Measurements from ENCODE around the gene B4GALT1.
"Not testable (repeated sequence)": the region's sequence is repeated elsewhere in the genome, so short reads cannot be mapped to it uniquely, and the experiment has no call there.

B4GALT1 gene

DNA sequence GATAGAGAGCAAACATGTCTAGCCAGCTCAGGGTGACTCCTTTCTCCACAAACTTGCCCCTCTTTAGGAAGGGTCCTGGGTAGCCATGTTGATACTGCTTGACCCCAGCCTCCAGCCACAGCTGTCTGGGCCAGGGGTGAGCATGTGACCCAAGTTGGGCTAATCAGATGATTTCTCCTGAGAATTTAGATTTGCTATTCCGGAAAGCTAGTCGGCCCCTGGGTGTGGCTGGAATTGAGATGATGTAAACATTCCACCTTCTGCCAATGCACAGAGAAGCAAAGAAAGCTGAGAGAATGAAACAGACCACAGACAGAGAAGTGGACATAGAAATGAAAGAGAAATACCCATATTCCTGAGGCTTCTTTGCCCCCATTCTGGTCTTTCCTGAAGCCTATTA is 17.8 kb upstream of the B4GALT1 start:
- DNase-seq, result no peak

DNA sequence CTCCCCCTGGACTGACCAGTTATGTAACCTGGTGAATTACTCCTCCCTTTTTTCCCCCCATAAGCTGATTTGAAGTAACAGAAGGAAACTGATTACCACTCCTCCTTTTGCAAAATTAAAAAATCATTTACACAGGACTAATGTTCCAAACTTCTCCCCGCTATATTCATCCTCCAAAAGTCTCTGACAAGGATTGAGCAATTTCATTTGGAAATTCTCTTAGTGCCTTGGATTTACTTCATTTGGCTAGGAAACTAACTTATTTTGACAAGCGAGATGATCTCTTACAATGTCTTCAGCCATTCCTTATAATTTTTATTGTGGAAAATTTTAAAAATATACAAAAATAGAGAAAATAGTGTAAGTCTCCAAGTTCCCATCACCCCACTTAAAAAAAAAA is 15.4 kb upstream of the B4GALT1 start:
- DNase-seq, result no peak

DNA sequence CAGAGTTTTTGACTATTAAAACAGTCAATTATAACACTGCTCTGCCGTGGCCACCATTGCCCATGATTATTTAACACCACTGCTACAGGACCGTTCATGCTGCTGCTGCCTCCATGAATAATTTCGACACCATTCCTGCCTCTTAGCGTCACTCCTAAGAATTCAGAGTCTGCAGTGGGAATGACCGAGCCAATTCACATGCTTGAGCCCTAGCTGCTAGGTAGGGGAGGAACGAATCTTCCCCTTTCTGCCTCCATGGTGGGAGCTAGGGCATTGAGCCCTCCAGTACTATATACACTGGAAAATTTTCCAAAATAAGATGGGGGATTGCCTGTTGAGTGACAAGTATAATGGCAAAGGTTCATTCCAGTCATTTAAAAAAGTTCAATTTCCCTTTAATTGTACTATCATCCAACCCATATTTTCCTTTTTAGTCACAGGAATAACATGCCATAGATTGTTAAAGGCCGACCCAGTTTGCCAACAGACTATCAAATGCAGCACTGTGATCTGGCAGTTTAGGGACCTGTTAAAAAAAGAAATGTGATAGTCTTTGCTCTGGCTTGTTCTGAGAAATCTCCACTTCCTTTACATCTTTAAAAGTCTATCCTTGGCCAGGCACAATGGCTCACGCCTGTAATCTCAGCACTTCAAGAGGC is 13.5 kb upstream of the B4GALT1 start:
- DNase-seq, result no peak

DNA sequence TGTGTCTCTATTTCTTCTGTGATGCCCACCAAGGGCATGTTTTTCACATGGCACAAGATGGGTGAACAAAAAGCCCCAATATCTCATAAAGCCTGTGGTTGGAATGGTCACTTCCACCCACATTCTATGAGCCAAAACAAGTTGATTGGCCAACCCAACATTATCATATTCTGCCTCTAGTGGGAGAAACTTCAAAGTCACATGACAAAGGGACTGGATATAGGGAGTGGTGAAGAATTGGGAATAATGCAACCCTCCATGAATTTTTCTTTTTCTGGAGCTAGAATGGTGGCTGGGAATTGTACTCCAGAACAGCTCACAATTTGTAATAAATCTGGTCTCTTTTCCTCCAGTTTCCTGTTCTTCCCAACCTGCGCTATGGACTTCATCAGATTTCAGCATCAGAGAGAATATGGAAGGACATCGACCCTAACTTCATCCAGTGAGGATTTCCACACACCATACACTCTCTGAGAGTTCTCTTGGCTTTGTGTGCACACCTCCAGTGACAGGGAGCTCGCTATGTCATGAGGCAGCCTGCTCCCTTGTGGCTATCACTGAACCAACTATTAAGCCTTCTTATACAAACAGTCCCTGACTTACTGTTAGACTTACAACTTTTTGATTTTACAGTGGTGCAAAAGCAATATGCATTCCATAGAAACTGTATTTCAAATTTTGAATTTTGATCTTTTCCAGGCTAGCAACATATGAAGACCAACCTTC is 12.0 kb upstream of the B4GALT1 start:
- no peak for DNase-seq

DNA sequence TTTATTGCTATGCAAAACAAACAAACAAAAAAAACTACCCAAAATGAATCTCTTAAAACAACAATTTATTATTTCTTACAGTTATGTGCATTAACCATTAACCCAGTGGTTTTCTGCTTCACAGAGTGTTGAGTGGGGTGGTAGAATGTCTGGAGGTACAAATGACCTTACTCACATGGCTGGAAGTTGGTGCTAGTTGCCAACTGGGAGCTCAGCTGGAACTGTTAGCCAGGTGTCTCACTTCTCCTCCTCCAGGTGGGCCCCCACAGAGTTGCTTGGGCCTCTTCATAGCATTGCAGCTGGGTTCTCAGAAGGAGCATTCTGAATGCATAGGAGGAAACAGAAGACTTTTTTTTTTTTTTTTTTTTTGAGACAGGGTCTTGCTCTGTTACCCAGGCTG is 10.5 kb upstream of the B4GALT1 start:
- no peak for DNase-seq

DNA sequence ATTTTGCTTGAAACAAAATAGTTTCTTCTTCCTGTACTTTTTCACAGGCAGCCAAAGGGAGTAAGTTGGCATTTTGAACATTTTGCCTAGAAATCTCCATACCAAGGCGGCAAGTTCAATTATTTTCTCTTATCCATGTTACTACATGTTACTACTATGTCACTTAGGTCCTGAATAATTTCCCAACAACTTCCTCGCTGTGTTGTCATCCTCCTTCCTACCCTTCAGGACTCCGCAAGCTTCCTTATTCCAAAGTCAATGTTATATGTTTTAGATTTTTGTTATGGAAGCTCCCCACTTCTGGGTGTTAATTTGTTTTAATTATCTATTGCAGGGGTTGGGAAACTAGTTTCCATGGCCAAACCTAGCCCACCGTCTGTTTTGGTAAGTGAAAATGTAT is 9.9 kb upstream of the B4GALT1 start:
- no peak for DNase-seq

DNA sequence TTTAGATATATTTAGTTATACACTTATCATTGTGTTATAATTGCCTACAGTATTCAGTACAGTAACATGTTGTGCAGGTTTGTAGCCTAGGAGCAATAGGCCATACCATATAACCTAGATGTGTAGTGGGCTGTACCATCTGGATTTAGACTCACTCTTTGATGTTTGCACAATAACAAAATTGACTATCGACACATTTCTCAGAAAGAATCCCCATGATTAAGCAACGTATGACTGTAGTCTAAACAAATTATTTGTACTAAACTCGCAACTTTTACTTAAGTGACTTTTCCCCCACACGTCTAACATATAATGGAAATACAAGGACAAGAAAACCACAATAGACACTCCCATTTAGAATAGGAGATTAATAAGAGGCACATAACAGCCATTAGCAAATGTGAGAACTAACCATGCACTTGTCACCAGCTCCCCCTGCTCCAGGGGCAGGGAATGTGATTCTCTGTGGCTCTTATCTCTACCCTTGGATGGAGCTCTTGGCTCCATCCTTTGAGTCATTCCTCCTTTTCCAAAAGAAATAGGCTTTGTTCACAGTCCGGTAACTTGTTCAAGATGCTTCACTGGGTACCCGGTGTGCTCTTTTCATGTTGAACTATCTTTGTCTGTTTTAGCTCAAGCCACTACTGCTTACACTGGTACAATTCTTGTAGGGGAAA is 8.7 kb upstream of the B4GALT1 start:
- no peak for DNase-seq

DNA sequence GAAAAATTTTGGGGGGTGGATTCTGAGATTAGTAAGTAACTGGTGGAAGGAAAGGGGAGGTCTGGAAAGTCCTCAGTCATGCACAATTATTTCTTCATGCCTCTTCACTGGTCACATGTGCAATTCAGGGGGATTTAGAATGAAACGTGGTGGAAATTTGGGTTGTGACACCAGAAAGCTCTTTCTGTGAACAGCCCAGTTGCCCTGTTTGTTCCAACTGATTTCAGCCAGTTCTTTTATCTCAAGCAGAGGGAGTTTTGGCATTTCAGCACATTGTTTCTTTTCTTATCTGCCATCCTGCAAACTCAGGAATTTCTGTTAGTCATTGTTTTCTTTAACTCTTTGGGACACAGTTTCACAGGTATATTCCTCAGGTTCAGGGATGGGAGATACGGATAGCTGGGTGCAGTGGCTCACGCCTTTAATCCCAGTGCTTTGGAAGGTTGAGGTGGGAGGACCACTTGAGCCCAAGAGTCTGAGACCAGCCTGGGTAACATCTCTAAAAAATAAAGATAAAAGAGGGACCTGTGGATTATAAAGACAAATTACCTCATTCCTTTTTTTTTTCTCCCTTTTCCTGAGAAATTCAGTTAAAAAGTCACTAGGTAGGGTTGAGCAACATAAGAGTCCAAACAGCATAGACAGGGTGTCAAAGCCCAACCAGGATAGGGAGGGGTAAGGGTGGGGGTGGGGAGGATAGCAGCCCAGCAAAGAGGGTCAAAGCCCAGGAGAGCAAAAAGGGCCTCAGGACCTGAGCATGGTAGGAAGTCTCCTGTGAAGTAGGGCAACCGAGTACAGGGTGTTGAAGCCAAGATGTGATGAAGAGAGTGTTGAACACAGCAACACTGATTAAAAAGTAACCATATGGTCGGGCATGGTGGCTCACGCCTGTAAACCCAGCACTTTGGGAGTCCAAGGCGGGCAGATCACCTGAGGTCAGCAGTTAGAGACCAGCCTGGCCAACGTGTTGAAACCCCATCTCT is 5.4 kb upstream of the B4GALT1 start:
- no peak for DNase-seq

DNA sequence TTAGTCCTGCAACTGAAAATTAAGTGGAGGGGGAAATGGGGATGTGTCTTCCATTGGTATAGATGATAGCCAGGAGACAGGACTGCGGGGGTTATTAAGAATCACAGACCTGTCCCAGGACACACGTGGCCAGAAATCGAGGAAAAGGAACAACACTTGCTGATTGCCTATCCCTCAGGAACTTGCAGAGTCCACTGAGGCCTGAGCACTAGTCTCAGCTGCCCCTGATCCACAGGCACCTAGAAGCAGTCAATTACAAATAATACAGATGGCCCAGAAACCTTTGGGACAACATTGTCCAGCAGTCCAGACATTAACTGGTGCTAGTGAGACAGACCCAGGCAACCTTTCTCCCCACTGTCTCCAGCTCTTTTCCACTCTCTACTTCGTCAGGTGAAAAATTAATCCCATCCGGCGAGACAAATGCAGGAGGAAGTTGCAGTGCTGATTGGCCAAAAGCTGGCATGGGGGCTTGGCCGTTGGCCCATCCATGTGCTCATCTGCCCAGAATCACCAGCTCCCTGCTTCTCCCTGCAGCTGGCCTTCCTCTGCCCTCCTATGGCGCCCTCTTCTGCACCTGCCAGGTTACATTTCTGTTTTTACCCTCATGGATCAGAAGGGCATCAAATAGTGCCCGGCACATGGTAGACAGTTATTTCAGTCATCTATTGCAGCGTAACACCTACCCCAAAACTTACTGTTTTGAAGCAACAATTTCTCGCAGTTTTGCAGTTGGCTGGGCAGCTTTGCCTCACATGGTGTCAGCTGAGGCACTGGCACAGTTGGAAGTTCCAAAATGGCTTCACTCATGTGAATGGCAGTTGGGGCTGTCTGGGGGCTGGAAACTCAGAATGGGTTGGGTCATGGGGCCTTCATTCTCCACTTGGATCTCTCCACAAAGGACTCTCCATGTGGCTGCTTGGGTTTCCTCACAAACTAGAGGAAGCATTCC is 3.6 kb upstream of the B4GALT1 start:
- peak in 1 of 4 experiments; percentile 19 for DNase-seq

DNA sequence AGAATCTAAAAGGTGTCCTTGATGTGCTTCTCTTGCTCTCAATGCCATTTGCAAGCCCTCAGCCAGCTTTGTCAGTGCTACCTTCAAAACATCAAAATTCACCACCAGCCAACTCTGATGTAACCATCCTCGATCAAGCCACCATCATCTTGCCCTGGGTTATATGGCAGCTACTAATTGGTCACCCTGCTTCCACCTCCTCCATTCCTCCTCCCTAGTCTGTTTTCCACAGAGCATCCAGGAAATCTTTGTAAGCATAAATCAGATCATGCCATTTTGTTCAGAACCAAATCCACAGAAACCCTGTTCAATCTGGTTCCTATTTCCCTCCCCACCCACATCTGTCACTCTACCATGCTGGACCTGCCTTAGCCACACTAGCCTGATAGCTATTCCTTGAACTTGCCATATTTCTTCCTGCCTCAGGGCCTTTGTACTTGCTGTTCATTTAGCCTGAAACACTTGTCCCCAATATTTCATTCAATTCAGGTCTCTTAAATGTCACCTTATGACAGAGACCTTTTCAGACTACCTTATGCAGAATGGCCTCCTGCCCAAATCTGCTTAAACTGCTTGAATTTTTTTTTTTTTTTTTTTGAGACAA is 1.9 kb upstream of the B4GALT1 start:
- DNase-seq, result no peak

DNA sequence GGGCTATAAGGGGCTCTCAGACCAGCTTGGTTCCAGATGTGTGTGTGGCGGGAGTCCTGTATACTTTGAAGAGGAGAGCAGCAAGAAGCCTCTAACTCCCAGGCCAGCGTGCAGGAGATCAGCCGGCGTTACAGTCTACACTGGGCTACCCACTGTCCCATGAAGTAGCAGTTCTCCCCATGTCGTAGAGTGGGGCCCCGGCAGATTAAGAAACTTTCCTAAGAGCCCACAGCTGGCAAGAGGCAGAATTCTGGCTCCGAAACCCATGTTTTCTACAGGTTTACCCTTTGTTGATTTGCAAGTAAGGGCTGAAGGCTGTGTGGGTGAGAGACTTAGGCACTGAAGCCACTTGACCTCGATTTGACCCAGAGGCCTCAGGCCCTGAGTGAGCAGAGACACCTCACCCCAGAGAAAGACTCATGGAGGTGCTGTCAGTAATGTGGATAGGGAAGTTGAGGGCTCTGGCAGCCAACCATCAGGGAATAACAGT is 881 bp upstream of the B4GALT1 start:
- peak in 1 of 4 experiments; percentile 37 for DNase-seq

DNA sequence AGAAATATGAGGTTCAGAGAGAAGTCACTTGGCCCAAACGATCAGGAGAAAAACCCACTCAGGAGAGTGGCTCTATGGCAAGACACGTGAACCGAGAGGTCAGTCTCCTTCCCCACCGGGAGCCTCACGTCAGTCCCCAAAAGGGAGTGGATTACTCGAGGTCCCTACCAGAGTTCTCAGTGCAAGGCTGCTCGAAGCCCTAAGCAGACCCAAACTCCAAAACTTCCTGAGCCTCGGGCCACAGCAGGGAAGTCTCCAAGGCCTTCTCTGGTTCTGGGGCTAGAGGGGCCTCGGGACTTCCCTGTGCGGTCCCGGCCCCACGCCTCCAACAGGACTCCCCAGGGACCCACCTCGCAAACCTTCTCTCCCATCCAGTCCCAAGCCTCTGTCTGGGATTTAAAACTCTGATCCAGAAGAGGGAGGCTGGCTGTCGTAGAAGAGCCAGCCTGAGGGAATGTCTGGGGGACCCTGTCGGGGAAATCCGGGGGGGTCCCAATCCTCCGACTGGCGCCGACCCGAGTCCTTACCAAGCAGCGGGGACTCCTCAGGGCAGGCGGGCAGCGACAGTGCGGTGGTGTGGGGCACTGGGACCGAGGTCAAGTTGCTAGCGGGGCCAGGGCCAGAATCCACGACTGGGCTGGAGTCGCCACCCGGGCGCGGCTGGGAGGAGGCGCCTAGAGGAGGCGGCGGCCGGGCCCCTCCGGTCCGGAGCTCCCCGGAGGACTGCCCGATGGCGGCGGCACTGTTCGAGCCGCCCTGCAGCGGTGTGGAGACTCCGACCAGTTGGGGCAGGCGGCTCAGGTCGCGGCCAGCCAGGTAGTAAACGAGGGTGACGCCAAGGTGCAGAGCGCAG is 679 bp downstream of the B4GALT1 start:
- DNase-seq, result no peak

DNA sequence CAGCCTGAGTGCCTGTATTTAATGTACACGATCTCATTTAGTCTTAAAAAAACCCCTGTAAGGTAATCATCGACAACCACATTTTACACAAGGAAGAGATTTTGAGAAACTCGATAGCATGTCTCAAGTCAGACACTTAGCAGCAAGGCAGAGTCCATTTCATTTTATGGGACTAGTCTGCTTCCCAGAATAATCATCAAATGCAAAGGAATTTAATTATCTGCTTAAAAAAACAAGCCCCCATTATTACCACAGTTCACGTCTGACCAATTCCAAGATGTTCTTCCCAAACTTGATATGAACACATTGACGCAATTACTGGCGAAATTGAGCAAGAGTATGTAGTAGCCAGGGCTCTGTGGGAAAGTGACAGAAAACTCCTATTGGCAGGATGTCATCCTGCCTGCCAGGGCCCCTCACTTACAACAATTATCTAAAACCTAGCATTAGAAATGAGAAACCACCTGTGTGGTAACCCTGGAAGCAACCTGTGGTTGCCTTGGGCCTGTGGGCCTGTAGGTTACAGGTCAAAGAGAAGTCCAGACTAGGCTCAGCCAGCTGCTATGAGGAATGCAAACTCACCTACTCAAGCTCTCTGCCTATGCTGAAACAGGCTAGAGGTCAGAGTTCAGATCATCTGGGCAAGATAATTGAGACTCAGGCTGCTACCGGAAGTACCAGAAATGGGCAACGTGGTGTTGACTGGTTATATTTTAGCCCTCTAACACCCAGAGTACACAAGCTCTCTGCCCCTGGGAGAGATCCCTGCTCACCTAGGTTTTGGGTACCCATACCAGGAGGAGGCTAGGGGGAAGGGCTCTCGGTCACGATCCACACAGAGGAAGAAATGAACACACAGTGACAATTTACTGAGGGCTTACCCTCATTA is 1.6 kb downstream of the B4GALT1 start:
- DNase-seq, result no peak

DNA sequence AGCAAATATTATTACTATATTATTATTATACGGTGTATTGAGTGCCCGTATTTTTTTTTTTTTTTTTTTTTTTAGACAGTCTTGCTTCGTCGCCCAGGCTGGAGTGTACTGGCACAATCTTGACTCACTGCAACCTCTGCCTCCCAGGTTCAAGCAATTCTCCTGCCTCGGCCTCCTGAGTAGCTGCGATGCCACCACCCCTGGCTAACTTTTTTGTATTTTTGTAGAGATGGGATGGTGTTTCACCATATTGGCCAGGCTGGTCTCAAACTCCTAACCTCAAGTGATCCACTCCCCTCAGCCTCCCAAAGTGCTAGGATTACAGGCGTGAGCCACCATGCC is 2.2 kb downstream of the B4GALT1 start:
- DNase-seq, result not testable (repeated sequence)

DNA sequence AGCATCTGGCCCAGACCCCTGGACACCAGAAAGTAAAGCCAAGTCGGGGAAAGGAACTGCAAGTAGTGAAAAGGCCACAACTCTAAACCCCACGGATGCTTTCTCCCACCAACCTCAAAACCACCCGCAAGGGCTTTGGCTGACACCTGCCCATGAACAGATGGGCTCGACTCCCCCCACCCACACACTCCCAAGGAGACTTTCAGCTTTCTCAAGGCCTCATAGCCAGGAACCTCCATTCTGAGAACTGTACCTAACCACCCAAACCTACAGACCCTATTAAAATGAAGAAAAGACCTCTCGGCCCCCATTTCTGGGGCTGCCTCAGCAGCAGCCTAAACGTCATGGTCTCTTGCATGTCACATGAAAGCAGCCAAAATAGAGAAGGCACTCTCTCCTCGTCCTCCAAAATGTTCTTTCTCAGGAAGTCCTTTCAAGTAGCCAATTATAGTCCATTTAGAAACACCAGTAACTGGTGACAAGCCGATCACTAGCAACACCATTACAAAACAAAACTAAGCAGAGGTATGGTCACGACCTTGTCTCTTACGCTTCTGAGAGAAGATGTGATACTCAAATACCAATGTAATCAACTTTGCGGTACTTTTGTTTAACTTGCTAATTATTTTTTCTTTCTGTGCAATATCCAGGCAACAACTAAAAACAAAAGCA is 2.9 kb downstream of the B4GALT1 start:
- DNase-seq, result no peak

DNA sequence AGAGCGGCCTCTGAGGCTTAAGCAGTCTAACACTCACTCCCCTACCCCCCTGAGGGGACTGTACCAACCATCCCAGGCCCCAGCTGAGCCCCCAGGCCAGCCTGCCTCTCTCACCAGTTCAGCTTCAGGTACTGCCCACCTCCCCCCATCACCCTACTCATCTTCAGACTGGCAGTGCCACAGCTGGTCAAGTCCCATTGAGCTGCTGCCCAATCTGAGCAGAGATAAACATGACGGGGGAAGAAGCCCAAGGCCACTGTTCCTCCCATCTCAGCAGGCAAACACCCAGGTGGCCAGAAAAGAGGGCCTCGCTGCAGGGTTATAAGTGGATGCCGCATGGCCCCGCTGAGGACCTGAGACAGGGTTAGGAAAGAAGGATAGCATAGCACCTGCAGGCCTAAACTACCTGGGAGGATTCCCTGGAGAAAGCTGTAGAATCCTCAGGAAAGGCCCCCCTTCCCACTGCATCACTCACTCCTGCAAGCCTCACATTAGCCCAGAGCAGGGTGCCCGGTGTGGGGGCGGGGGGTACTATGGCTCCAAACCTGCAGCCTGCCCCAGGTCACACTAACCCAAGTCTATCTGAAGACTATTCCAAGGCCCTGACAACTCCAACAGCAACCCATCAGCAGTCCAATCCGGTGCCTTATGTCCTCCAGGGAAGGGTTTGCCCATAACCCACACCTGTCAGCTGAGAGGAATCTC is 3.6 kb downstream of the B4GALT1 start:
- DNase-seq, result no peak

DNA sequence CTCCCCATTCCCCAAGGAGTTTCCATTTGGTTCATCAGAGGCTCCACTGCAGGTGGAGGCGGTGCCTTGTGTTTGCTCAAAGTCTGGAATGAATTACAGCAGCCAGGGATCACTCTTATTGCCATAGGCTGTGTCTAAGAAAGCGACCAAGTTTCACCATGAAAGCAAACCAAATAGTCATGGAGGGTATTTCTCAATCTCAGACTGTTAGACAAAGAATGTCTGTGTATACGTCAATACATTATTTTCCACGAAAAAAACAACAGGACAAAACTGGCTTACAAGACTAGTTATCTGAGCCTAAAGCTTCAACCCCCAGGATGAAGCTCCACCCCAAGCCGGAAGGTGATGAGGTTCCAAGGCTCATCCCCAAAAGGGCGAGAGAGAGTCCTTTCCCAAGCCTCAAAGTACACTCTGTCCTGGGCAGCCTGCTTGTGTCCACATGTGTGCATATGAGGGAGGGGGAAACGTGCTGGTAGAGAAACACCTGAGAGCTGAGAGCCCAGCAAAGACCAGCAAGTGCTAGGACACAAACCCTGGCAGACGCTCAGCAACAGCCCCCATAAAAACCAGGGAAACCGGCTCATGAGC is 4.3 kb downstream of the B4GALT1 start:
- DNase-seq, result no peak

All from activated naive CD4-positive, alpha-beta T cell (primary cell).